IPS-15b (cell line): ENCODE results near the gene HSDL2.
"Not testable (repeated sequence)": the region's sequence is repeated elsewhere in the genome, so short reads cannot be mapped to it uniquely, and the experiment has no call there.

ENCODE experiments used
- H3K27me3 ChIP-seq: one replicate; pipeline ENCODE4 v1.6.1; 2013; ENCODE audit warnings: low read length; ENCODE audit not compliant: control insufficient read depth, insufficient read depth
- H3K36me3 ChIP-seq: one replicate; pipeline ENCODE4 v1.6.1; 2013; ENCODE audit warnings: low read length; ENCODE audit not compliant: control insufficient read depth, insufficient read depth
- H3K4me1 ChIP-seq: one replicate; pipeline ENCODE4 v1.6.1; 2013; ENCODE audit warnings: mild to moderate bottlenecking, low read length; ENCODE audit not compliant: control insufficient read depth, insufficient read depth
- H3K4me3 ChIP-seq: one replicate; pipeline ENCODE4 v1.5.1; 2013; ENCODE audit warnings: low read depth, low read length
- H3K9ac ChIP-seq: one replicate; pipeline ENCODE4 v1.6.1; 2013; ENCODE audit warnings: low read depth, mild to moderate bottlenecking, low read length
- H3K9me3 ChIP-seq: one replicate; pipeline ENCODE4 v1.6.1; 2013; ENCODE audit warnings: mild to moderate bottlenecking, low read length; ENCODE audit not compliant: control insufficient read depth, insufficient read depth

The HSDL2 gene

GRCh38 chr9:112382501-112383364 is 2.8 kb downstream of the HSDL2 start:
- no peaks in the 10 kb centered on the region for H3K27me3 ChIP-seq
- H3K4me3 ChIP-seq, result no peak overlapping the region
- peaks cover 6% of the 10 kb centered on the region for H3K4me1 ChIP-seq
- H3K9me3 ChIP-seq, result no peaks in the 10 kb centered on the region
- H3K9ac ChIP-seq, result no peak overlapping the region
- H3K36me3 ChIP-seq, result no peaks in the 10 kb centered on the region

DNA sequence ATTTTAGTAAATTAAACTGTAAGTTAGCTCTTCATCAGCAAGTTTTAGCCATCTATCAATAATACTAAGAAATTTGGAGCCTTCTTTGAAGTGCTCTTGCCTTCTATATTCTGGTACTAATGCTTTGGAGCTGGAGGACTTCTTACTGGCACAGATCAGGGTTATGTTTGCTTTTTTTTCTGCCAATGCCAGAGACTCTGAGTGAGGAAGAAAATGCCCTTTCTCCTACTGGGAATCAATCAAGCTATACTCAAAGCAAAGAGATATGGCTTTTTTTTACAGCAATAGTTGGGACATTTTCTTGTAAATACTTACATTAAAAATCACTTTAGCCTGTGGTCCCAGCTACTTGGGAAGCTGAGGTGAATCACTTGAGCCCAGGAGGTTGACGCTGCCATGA is 4.3 kb downstream of the HSDL2 start:
- H3K27me3 ChIP-seq, result no peaks in the 10 kb centered on the region
- no peak overlapping the region for H3K4me3 ChIP-seq
- H3K36me3 ChIP-seq, result no peaks in the 10 kb centered on the region
- peaks cover 3% of the 10 kb centered on the region for H3K4me1 ChIP-seq
- H3K9ac ChIP-seq, result no peak overlapping the region
- H3K9me3 ChIP-seq, result no peaks in the 10 kb centered on the region

GRCh38 chr9:112384690-112385089 is 4.8 kb downstream of the HSDL2 start:
- H3K9me3 ChIP-seq, result no peaks in the 10 kb centered on the region
- H3K4me1 ChIP-seq, result peaks cover 3% of the 10 kb centered on the region
- no peak overlapping the region for H3K9ac ChIP-seq
- no peak overlapping the region for H3K4me3 ChIP-seq
- no peaks in the 10 kb centered on the region for H3K27me3 ChIP-seq
- H3K36me3 ChIP-seq, result no peaks in the 10 kb centered on the region

GRCh38 chr9:112387115-112387514 is 7.2 kb downstream of the HSDL2 start:
- Histone ChIP-seq H3K27me3 (no peaks in the 10 kb centered on the region), H3K36me3 (no peaks in the 10 kb centered on the region), H3K4me3 (no peak overlapping the region), H3K4me1 (no peaks in the 10 kb centered on the region), H3K9ac (no peak overlapping the region), H3K9me3 (no peaks in the 10 kb centered on the region)

DNA sequence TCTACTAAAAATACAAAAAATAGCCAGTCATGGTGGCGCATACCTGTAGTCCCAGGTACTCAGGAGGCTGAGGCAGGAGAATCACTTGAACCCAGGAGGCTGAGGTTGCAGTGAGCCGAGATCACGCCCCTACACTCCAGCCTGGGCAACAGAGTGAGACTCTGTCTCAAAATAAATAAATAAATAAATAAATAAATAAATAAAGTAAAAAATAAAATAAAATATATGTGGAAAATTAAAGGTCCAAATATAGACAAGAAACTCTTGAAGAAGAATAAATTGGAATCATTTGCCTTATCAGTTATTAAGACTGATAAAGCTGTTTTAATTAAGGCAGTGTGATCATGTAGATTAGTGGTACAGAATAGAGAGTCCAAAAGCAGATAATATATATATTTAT is 10.0 kb downstream of the HSDL2 start:
- not testable (repeated sequence) for H3K4me1 ChIP-seq, H3K36me3 ChIP-seq, H3K9ac ChIP-seq, H3K27me3 ChIP-seq, H3K9me3 ChIP-seq, H3K4me3 ChIP-seq

DNA sequence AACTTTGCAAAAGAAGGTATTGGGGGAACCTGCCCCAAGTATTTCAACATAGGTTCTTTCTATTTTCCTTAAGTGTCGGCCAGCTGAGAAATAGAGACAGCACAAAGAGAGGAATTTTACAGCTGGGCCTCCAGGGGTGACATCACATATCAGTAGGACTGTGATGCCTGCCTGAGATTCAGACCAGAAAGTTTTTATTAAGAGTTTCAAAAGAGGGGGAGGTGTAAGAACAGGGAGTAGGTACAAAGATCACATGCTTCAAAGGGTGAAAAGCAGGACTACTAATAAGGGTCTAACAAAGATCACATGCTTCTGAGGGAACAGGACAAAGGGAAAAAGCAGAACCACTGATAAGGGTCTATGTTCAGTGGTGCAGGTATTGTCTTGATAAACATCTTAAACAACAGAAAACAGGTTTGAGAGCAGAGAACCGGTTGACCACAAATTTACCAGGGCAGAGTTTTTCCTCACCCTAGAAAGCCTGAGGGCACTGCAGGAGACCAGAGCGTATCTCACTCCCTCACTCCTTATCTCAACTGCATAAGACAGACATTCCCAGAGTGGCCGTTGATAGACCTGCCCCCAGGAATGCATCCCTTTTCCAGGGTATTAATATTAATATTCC is 12.1 kb downstream of the HSDL2 start:
- H3K9me3 ChIP-seq, H3K27me3 ChIP-seq, H3K4me3 ChIP-seq, H3K4me1 ChIP-seq, H3K9ac ChIP-seq, H3K36me3 ChIP-seq: not testable (repeated sequence)

- H3K4me3 ChIP-seq, H3K27me3 ChIP-seq, H3K9me3 ChIP-seq, H3K4me1 ChIP-seq, H3K9ac ChIP-seq, H3K36me3 ChIP-seq: not testable (repeated sequence)
Observed at GRCh38 chr9:112393146-112393545, 13.2 kb downstream of the HSDL2 start.

- Histone ChIP-seq H3K36me3 (no peaks in the 10 kb centered on the region), H3K4me1 (no peaks in the 10 kb centered on the region), H3K27me3 (no peaks in the 10 kb centered on the region), H3K9ac (no peak overlapping the region), H3K9me3 (no peaks in the 10 kb centered on the region), H3K4me3 (no peak overlapping the region)
Observed at GRCh38 chr9:112396416-112396815, 16.5 kb downstream of the HSDL2 start.

- Histone ChIP-seq H3K9ac (no peak overlapping the region), H3K36me3 (no peaks in the 10 kb centered on the region), H3K4me1 (no peaks in the 10 kb centered on the region), H3K27me3 (no peaks in the 10 kb centered on the region), H3K4me3 (no peak overlapping the region), H3K9me3 (no peaks in the 10 kb centered on the region)
Observed at GRCh38 chr9:112396872-112397271, 17.0 kb downstream of the HSDL2 start.

DNA sequence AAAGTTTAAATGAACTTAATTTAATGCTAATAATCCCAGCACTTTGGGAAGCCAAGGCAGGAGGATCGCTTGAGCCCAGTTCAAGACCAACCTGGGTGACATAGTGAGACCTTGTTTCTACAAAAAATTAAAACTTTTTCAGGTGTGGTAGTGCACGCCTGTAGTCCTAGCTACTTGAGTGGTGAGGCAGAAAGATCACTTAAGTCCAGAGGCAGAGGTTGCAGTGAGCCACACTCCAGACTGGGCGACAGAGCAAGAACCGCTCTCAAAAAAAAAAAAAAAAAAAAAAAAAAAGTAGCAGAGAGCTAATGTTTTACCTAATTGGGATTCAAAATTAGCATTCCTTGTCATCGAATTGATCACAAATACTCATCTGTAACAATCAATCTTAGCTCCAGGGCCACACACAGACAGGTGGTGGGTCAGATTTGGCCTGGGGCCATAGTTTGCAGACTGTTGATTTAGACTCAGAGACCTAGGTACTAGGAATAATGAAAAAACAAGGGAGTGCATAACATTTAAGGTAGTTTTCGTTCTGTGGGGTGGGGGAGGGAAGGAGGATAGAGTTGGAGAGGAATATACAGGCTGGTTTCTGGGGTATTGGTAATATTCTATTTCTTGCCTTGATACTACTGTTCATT is 21.4 kb downstream of the HSDL2 start:
- Histone ChIP-seq H3K27me3 (no peaks in the 10 kb centered on the region), H3K36me3 (no peaks in the 10 kb centered on the region), H3K4me3 (no peak overlapping the region), H3K9ac (no peak overlapping the region), H3K9me3 (no peaks in the 10 kb centered on the region), H3K4me1 (no peaks in the 10 kb centered on the region)

DNA sequence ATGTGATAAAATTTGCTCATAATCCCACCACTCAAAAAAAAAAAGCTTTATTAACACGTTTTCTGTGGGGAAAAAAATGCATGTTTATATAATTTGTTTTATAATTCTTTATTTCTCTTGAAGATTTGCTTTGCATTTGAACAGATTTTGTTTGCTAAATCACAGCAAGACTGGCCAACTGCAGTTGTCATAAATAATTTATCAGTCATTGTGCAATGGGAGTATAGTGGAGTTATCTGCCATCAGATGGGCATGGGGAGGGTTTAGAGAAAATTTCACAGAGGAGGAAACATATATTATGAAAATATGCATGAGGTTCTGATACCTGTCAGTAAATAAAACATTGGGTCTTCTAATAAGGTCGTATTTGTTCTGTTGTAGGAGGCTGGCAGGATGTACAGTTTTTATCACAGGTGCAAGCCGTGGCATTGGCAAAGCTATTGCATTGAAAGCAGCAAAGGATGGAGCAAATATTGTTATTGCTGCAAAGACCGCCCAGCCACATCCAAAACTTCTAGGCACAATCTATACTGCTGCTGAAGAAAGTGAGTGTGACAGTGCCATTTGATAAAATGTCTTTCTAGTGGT is 23.8 kb downstream of the HSDL2 start:
- Histone ChIP-seq H3K9ac (no peak overlapping the region), H3K27me3 (no peaks in the 10 kb centered on the region), H3K4me3 (no peak overlapping the region), H3K36me3 (no peaks in the 10 kb centered on the region), H3K9me3 (no peaks in the 10 kb centered on the region), H3K4me1 (no peaks in the 10 kb centered on the region)
